ENCODE measurements around the gene AUTS2. TPM values are rescaled to one million over a fixed set of nuclear protein-coding genes. Genes with fewer than 3 reads are reported as not detected.

AUTS2 gene
- total and polyA plus RNA-seq, 10 of the 15 experiments (the other 5 are each of a cell fraction or from before 2014, with no cell fraction given), result 6.4 to 55.6 (median 21.6) TPM

DNA sequence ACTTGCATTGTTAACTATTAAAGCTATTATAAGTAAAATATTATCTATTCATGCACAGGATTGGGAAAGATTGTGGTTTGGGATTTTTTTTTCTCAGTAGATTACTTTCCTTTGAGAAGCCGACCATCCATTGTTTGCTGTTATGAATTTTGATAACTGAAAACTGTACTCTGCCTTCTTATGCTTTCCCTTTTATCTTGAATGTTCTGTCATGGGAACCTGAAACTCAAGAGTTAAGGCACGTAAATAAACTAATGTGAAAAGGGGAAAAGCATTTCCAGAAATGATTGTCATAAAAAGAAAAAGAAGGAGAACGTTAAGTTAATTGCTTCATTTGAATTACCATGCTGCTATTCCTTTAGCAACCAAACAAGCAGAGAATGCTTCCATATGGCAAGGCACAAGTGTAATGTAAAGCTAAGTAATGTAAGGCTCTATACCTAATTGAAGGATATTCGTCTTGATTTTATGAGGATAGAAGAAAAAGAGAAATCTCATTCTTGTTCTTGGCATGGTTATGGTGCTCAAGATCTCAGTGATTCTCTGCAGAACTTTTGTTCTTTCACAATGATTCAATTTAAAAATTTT lies 370.8 kb downstream of the AUTS2 start (continued):
- TF ChIP-seq HSF1 (IDR thresholded peaks at IDR 0.05; ENCODE audit: low read depth, low read length), result no peak
- no peak for TF ChIP-seq PKNOX1 (IDR thresholded peaks at IDR 0.05)
- TF ChIP-seq IKZF2 (IDR thresholded peaks at IDR 0.05), result peak in 1 of 2 experiments; percentile 36; a peak in 3 of 4 replicates
- TF ChIP-seq E4F1 (IDR thresholded peaks at IDR 0.05; ENCODE audit: borderline replicate concordance, partially characterized antibody), result no peak
- TF ChIP-seq RFX5 (IDR thresholded peaks at IDR 0.05; ENCODE audit: low read depth, low read length), result no peak
- peak; percentile 65 for TF ChIP-seq BCL3 (IDR thresholded peaks at IDR 0.05; ENCODE audit: borderline replicate concordance, insufficient read depth, low read depth, low read length, poor library complexity, severe bottlenecking)
- peak; percentile 29; the same call in 1 of the 2 replicates for TF ChIP-seq RUNX3 (IDR thresholded peaks at IDR 0.05; ENCODE audit: low read length)
- no peak for TF ChIP-seq E2F8 (IDR thresholded peaks at IDR 0.05; ENCODE audit: low read depth, partially characterized antibody)
- no peak for TF ChIP-seq FOS (IDR thresholded peaks at IDR 0.05; ENCODE audit: borderline replicate concordance, extremely low read depth, insufficient read length)
- no peak for TF ChIP-seq CUX1 (IDR thresholded peaks at IDR 0.05; ENCODE audit: insufficient replicate concordance, low read depth, low read length)

All from GM12878 (cell line).